SH-SY5Y (cell line): ENCODE data around the gene TREML2.

ENCODE experiments used
- GATA2 ChIP-seq: IDR thresholded peaks from 2 replicates; pipeline ENCODE4 v1.6.1; 2011; ENCODE audit warnings: mild to moderate bottlenecking, low read depth, low read length
- GATA3 ChIP-seq: IDR thresholded peaks from 2 replicates; pipeline ENCODE4 v1.6.1; 2011; ENCODE audit warnings: low read depth, mild to moderate bottlenecking, low read length, moderate library complexity

Gene TREML2

DNA sequence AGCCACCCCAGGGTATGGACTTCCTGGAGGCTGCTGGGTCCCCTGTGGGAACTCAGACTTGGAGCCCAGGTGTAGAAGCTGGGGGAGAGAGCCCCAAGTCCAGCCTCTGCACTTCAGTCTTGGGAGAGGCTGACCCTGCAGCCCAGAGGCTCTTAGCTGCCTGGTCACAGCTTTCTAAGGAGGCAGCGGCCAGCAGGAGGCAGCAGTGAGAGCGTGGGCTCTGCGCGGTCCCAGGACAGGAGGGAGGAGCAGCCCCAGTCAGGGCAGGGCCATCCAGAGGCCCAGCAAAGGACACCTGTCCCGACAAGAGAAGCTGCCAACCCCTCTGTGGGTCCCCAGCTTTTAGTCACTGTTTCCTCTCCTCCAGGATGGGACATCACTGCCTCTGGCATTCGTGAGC lies 9.4 kb downstream of the TREML2 start:
- TF ChIP-seq GATA3, result no peak
- TF ChIP-seq GATA2, result no peak

DNA sequence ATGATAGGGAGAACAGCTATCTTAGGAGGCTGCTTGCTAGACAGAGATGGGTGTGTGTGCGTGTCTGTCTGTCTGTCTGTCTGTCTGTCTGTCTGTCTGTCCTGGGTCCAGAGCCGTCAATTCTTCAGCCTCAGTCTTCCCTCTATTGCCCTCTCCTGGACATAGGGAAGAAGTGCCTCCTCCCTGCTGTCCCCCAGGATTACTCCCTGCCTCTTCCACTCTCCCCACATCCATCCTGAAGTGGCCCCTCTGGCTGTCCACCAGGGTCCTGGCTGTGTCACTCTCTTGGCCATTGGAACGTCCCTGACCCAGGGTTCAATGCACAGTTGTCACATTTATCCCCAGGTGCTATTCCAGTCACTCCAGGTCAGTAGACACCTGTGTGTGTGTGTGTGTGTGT lies 10.2 kb downstream of the TREML2 start:
- TF ChIP-seq GATA3 (no peak), GATA2 (no peak)

DNA sequence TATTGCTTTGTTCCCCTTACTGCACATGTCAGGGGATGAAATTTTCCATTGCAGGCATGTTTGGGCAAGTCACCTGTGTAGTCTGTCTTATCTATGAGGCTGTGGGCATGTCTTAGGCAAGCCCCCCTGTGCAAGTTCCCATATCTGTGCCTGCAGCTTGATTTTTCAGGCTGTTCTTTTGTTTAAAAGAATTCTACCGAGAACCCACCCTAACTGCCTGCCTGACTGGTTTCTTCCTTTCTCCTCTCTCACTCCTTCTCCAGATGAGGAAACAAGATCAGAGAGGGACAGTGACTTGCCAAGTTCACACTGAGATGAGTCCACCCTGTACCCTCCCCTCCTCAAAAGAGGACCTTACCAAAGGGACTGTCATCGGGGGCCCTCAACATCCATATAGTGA lies 11.0 kb downstream of the TREML2 start:
- TF ChIP-seq GATA3 (no peak), GATA2 (no peak)

DNA sequence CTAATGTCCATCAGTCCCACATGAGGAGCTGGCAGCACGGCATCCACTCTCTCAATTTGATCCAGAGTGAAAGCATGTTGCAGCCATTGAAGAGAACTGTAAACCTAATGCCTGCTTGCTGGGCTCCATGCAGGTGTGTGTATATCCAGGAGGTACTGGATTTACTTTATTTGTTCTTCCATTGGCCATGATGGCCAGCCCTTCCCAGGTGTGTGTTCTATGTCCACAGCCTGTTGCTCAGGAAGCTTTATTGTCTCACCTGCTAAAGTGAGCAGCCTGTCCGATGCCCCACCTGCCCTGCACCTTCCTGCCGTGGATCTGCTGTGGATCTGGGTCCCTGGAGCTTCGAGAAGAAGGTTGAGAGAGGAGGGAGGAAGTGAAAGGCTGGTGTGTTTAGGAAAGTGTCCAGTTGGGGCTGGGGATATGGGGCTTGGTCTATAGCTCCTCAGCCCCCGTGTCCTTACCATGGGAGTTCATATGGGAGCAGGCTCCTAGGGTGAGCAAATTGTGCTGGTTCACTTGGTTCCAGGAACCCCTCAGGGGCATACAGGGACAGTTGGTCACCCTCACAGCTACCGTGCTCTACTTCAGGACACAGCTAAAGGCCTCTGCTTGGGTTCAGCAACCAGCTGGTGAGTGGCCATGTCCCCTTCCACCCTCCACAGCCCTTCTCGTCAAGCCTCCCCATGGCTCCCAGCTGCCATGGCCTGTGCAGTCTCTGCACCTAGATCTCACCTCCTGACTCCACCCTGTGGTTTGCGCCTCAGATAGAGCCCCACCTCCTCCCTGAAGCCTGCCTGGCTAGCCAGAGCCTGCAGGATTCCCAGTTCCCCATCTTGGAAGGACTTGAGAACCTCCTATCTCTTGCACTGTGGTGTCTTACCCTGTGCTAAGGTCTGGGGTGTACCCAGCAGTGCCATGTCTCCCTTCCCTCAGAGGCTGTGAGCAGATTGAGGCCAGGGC lies 12.7 kb downstream of the TREML2 start:
- TF ChIP-seq GATA2 (no peak), GATA3 (no peak)

DNA sequence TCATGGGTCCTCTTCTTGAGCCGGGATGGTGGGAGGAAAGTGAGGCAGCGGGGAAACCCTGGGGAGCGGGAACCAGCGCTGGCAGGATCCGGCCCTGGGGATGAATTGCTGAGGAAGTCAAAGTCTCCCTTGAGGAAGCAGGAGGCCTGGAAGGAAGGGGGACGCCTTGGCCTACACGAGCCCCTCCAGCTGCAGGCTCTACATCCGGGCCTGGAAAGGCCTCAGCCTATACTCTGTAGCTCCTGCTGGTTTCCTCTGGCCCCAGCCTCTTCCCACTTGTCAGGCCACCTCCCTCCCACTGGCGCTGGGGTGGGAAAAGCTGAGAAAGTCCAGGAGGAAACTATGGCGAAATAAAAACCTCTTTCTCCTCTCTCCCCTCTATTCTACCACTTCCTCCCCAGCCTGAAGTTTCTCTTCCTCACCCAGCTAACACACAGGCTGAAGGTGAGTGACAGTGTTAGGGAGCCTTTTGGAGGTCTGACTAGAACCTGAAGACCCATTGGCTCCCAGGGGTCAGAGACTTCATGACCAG lies 14.9 kb downstream of the TREML2 start:
- no peak for TF ChIP-seq GATA3

DNA sequence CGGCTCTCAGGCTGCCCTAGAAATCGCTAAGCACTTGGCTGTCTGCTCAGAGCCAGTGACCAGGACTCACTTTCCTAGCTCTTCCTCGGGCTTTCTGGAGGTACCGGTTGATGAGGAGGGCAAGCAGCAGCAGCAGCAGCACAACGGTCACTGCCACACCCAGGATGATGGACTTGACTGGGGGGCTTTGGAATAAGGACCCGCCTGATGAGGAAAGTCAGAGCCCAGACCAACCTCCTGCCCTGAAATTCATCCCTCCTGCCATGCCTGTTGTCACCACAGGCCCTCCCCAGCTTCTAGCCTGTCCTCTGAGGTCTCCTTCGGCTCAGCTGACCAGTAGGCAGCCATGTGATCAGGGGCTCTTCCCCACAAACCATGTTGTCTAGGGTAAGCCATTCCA lies 16.2 kb downstream of the TREML2 start:
- no peak for TF ChIP-seq GATA3
- no peak for TF ChIP-seq GATA2

DNA sequence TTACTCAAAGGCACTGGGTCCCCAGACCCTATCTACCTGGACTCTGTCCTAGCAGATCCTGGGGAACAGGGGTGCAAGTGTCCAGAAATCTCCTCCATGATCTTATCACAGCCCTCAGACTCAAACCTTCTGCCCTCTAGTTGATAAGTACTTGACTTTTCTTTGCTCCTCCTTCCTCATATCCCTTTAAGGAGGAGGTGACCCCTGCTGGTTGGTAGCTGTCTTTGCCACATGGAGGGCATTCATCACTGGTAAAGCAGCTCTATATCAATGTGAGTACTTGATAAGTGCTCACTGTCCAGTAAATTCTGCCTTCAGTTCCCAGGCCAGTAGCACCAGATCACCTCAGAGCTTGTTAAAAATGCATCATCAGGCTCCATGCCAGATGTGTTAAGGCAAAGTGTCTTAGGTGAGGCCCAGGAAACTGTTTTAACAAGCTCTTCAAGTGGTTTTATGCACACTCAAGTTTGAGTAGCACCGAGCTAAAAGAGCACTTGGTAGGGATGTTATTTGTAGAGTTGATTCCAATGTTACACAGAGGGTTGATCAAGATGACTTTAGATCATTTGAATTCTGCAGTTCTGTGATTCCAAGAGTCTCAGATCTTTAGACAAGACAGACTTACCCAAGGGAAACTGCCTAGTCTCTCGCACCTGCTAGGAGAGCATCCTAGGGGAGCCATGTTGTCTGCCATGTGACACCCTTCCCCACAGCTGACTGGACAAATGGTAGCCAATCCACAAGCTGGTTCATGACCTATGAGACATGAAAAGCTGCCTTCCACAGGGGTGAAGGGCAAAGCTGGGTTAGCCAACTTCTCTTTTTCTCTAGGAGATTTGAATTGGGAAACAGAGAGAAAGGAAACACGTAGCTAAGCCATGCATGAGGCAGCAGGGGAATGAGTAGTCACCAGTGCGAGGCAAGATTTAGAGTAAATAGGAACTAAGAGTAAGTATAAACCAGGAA lies 18.6 kb downstream of the TREML2 start:
- TF ChIP-seq GATA2 (no peak), GATA3 (no peak)

DNA sequence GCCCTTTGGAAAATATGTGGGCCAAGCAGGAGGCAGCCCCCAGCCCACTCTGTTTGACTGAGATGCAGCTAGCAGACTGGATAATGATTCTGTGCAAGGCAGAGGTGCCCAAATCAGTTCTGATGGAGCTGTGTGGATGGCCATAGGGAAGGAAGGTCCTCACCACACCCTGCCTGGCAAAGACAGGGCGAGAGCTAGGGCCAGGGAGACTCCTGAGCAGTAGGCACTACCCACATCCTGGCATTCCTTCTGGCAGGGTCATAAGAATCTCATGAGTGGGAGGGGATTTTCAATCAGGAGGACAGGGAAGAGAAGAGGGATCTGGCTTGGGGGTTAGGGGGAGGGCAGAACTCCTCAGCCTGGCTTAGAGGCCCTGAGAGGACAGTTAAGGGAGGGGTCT lies 19.4 kb downstream of the TREML2 start:
- TF ChIP-seq GATA2 (no peak), GATA3 (no peak)

DNA sequence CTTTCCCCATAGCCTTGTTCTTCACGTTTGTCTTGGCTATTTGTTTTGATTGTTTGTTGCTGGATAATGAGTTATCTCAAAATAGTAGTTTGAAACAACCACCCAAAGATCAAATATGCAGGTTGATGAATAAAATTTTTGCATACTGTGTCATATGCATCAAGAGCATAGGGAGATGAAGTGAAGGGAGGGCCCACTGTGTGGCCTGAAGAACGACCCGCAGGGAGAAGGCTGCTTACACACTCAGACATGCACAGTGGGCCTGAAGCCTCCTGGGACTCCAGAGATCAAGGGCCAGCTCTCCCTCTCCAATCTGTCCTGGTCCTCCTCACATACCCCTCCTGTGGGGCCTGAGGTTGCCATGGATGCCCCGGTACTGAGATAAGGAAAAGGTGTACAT lies 21.8 kb downstream of the TREML2 start:
- TF ChIP-seq GATA2, result no peak
- TF ChIP-seq GATA3, result no peak

DNA sequence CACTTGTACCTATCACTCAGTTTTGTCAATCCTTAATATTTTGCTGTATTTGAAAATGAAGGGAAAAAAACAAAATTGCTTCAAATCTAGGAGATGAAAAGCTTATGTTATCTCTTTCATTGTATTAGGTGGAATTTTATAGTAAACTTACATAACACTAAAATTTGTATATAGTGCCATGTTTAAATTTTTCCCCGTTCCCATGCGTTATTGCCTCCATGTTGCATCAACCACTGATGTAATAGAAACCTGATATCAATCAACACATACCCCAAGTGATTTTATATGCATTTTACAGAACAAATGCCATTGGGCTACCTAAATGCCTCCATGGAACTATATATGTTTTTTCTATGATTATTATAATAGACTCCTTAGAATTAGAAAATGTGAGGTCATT lies 23.3 kb downstream of the TREML2 start:
- TF ChIP-seq GATA2 (no peak), GATA3 (no peak)

DNA sequence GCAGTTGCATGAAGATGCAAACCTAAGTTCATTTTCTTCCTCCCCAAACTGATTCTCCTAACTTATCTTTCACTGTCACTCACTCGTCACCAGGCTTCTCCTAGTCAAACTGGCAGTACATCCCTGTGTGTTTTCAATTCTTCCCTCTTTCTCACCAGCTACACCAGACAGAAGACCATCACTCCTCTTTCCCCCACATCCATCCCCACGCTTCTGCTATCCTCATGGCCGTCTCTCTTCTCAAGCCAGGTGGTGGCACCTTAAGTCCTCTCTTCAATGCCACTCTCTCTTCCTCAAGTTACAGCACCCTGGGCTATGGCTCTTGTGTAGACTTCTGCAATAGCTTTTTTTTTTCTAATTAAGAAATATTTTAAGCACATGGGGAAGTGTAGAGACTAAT lies 23.7 kb downstream of the TREML2 start:
- no peak for TF ChIP-seq GATA2
- TF ChIP-seq GATA3, result no peak

DNA sequence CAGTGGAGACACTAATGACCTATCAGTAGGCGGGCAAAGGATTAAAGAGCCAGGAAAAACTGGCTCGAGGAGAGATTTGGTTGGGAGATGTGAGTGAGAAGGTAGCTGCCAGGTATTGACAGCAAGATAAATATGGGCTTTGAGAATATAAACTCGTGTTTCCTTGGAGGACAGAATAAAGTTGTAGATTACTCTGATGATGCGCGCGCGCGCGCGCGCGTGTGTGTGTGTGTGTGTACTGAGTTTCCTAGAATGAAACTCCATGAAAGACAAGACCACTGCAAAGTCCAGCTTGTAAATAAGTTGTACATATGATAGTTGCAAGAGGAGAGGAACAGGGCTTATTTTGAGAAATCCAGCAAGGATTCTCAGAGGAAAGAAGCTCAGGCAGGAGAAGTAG lies 24.8 kb downstream of the TREML2 start:
- TF ChIP-seq GATA3 (no peak), GATA2 (no peak)

DNA sequence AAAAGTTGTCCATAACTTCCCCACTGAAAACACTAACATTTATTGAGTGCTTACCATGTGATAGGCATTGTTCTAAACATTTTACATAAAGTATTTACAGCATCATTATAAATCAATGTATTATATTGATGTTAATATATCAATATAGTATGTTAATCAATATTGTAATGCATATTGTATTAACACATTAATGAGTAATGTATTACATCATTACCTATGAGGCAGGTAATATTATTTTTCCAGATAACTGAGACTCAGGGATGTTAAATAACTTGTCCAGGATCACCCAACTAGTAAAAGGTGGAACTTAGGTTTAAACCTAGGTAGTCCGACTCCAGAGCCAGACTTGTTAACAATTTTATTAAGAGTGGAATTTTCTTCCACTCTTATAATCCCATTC lies 25.9 kb downstream of the TREML2 start:
- TF ChIP-seq GATA3 (no peak), GATA2 (no peak)

DNA sequence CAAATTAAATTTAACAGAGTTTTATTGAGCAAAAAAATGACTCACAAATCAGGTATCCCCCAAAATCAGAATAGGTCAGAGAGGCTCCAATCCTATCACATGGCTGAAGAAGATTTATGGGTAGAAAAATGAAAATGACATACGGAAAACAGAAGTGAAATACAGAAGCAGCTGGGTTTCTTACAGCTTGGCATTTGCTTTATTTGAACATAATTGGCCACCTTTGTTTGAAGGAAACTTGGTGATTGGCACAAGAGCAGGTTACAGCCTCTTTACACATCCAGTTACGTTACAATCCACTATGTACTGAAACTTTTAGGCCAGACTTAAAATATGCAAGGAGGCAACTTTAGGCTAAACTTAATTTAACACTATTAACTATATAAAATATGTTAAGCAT lies 26.3 kb downstream of the TREML2 start:
- TF ChIP-seq GATA2 (no peak), GATA3 (no peak)

DNA sequence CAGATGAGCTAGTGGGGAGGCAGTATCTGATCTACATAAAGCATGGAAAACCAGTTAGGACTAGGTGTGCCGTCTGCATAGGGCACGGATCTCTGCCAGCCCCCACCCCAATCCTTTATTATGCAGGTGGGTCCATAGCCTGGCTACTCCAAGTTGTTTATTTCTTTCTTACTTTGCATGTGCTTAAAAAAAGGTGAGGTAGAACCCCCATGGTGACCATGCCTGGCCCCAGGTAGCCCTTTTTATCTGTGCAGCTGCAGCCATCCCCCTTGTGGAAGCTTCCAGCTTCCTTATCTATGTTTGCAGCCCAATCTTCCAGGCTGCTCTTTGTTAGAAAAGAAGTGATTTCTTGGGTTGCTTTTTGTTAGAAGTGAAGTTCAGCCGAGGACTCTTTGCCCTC lies 29.0 kb downstream of the TREML2 start:
- TF ChIP-seq GATA2 (no peak), GATA3 (no peak)
